ENCODE data around the gene RSPH10B.
"Not testable (repeated sequence)": the region's sequence is repeated elsewhere in the genome, so short reads cannot be mapped to it uniquely, and the experiment has no call there.

The RSPH10B gene

GRCh38 chr7:5931905-5932644, 38.4 kb downstream of the RSPH10B start:
- H3K4me1 ChIP-seq; H3K9me3 ChIP-seq; H3K27me3 ChIP-seq; H3K4me3 ChIP-seq (ENCODE audit: low read depth, low read length); H3K36me3 ChIP-seq; DNase-seq: not testable (repeated sequence)

GRCh38 chr7:5931250-5931649, 39.2 kb downstream of the RSPH10B start:
- not testable (repeated sequence) for H3K4me3 ChIP-seq (ENCODE audit: low read depth, low read length); DNase-seq; H3K36me3 ChIP-seq; H3K9me3 ChIP-seq; H3K4me1 ChIP-seq; H3K27me3 ChIP-seq

DNA sequence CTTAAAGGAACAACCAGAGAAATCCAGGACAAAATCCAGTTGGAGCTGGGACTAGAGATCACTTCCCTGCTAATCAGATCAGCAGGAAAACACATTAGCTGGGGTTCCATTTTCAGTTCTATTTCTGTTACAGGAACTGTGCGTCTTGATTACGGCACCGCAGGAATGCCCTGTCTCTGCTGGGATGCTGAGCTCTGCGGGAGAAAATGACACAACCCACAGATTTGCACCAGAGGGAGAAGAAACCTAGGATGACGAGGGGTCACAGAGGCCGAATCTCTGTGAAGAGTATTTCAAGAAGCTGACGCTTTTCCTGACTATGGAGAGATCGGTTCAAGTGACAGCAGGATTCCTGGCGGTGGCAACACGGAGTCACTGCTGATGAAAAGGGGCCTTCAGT, 40.2 kb downstream of the RSPH10B start:
- not testable (repeated sequence) for H3K9me3 ChIP-seq; H3K4me3 ChIP-seq (ENCODE audit: low read depth, low read length); H3K4me1 ChIP-seq; H3K27me3 ChIP-seq; DNase-seq; H3K36me3 ChIP-seq

DNA sequence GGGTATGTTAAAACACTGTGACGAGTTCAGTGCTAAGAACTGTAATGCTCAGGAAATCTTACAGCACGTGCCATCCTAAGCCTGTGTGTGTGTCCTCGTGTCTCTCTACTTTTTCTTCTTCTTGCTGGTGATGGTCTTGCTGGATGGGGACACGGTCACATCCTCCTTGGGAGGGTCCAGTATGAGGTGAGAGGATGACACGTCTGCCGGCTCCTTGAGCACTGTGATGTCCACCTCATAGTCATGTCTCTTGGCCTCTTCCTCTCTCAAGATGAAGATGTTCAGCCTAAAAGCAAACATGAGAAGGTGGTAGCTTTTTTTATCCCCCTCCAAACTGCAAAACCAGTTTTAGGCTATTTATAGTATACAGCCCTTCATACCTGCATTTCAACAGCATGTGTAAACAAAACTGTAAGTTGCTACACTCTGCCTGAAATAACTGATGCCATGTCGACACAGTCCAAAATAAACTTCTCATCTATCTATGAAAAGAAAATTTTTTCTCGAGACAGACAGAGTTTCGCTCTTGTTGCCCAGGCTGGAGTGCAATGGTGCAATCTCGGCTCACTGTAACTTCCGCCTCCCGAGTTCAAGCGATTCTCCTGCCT, 44.1 kb downstream of the RSPH10B start:
- not testable (repeated sequence) for H3K36me3 ChIP-seq; H3K4me3 ChIP-seq (ENCODE audit: low read depth, low read length); H3K27me3 ChIP-seq; DNase-seq; H3K4me1 ChIP-seq; H3K9me3 ChIP-seq

DNA sequence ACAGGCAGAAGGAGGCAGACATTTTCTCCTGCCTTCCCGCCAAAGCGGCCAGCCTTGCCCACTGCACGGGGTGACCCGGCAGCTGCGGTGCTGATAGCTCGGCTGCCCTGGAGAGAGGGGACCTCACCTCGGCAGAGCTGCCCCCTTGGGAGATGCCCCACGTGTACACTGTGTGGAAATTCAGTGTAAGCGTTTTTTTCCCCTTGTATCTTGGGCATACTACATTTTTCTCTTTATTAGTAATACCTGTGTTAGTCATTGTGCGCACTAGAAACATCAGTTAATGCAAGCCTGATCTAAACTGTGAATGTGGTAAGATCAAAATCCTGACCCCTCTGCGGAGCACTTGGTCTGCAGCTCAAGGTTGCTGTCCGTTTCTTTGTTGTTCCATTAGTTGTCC, 45.9 kb downstream of the RSPH10B start:
- H3K36me3 ChIP-seq; DNase-seq; H3K27me3 ChIP-seq; H3K9me3 ChIP-seq; H3K4me1 ChIP-seq; H3K4me3 ChIP-seq (ENCODE audit: low read depth, low read length): not testable (repeated sequence)

GRCh38 chr7:5924180-5924579, 46.3 kb downstream of the RSPH10B start:
- H3K4me3 ChIP-seq (ENCODE audit: low read depth, low read length); H3K4me1 ChIP-seq; H3K27me3 ChIP-seq; H3K9me3 ChIP-seq; H3K36me3 ChIP-seq; DNase-seq: not testable (repeated sequence)

GRCh38 chr7:5916529-5916928, 54.0 kb downstream of the RSPH10B start:
- not testable (repeated sequence) for H3K9me3 ChIP-seq; H3K4me3 ChIP-seq (ENCODE audit: low read depth, low read length); H3K36me3 ChIP-seq; H3K27me3 ChIP-seq; H3K4me1 ChIP-seq; DNase-seq

GRCh38 chr7:5908835-5909234, 61.7 kb downstream of the RSPH10B start:
- not testable (repeated sequence) for H3K36me3 ChIP-seq; DNase-seq; H3K4me1 ChIP-seq; H3K4me3 ChIP-seq (ENCODE audit: low read depth, low read length); H3K27me3 ChIP-seq; H3K9me3 ChIP-seq

DNA sequence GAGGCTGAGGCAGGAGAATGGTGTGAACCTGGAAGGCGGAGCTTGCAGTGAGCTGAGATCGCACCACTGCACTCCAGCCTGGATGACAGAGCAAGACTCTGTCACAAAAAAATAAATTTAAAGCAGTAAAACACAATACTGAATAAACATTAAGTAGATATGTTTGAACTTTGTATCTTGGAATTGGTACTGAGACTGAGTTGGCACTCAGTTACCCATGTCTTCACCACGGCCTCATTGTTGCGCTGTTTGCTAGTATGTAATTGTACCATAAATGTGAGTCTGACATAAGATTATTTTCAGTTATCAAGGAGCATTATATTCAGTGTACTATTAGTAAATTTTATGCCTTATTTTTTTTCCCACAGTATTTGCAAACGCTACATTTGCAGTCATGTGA, 65.8 kb downstream of the RSPH10B start:
- not testable (repeated sequence) for H3K36me3 ChIP-seq; H3K4me3 ChIP-seq (ENCODE audit: low read depth, low read length); H3K27me3 ChIP-seq; DNase-seq; H3K4me1 ChIP-seq; H3K9me3 ChIP-seq

- not testable (repeated sequence) for H3K27me3 ChIP-seq; DNase-seq; H3K4me3 ChIP-seq (ENCODE audit: low read depth, low read length); H3K9me3 ChIP-seq; H3K36me3 ChIP-seq; H3K4me1 ChIP-seq
These were observed 67.5 kb downstream of the RSPH10B start for GRCh38 chr7:5903002-5903401.

DNA sequence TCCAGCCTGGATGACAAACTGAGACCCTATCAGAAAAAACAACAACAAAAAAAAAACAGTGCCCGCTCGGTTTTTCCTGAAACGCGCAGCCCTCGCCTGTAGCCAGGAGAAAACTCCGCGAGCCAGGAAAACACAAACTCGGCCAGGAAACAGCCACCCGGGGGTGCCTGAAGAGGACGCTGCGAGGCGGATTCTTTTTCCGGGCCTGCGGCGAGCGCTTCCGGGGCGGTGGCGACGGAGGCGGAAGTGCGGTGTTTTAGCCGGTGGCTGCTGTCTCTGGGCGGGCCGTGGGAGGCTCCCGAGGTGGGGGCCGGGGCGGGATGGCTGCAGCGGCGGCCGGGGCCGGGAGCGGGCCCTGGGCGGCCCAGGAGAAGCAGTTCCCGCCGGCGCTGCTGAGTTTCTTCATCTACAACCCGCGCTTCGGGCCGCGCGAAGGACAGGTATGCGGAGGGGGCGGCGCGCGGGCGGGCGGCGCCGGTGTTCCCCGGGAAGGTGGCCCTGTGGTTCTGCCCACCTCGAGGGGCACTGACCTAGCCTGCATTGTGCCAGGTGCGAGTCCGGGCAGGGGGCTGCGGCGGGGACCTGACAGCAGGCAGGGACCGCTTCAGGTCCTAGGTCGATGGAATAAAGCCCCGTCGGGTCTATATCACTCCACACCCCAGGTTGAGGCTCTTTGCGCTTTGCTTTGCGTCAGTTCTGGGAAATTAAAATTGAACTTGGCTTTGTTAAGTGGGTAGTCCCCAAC, 71.8 kb downstream of the RSPH10B start, which contains the start of gene CCZ1:
Gene CCZ1 (plus strand): TSS at position 254 of the 745 bp plus-strand sequence. CDS start 67 bp downstream, at position 321.
- H3K4me3 ChIP-seq (ENCODE audit: low read depth, low read length) = peak within 1 kb of the TSS; percentile 54
- DNase-seq = peak; percentile 84

DNA sequence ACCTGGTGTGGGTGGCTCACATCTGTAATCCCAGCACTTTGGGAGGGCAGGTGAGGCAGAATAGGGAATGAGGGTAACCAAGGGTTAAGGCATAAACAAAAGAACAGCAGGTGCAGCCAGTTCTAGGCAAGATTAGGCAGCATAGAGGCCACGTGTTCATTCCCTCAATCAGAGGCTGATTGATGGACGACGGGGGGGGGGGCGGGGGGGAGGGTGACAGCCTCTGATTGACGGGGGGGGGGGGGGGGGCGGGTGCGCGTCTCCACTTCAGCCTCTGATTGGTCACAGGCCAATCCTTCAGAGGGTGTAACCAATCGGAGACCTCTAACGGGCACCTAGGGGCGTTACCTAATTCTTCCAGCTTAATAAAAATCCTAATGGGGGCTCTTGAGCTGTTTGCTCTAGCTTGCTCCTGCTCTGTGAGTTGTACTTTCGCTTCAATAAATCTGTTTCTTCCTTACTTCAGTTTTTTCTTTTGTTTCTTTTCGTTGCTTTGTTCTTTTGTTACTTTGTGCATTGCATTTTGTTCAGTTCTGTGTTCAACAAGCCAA, 73.0 kb downstream of the RSPH10B start:
- not testable (repeated sequence) for H3K4me1 ChIP-seq, H3K36me3 ChIP-seq, H3K9me3 ChIP-seq, DNase-seq, H3K27me3 ChIP-seq
- peak overlapping the region; percentile 28; the same call in 1 of the 2 replicates for H3K4me3 ChIP-seq (ENCODE audit: low read depth, low read length)

More for the DNA sequence above, 71.8 kb downstream of the RSPH10B start, which contains the start of gene CCZ1:
- not testable (repeated sequence) for H3K27me3 ChIP-seq, H3K4me1 ChIP-seq, H3K36me3 ChIP-seq, H3K9me3 ChIP-seq
- TF ChIP-seq CTCF (IDR thresholded peaks at IDR 0.05; ENCODE audit: low read depth, low read length) = peak; percentile 31
